ENCODE measurements around the gene BCAT1. TPM values are rescaled to one million over a fixed set of nuclear protein-coding genes. Genes with fewer than 3 reads are reported as not detected.
"Not testable (repeated sequence)": the region's sequence is repeated elsewhere in the genome, so short reads cannot be mapped to it uniquely, and the experiment has no call there.

BCAT1 gene
- total RNA-seq, 2 experiments from 2014 or later, result 27.9 to 40.0 TPM

DNA sequence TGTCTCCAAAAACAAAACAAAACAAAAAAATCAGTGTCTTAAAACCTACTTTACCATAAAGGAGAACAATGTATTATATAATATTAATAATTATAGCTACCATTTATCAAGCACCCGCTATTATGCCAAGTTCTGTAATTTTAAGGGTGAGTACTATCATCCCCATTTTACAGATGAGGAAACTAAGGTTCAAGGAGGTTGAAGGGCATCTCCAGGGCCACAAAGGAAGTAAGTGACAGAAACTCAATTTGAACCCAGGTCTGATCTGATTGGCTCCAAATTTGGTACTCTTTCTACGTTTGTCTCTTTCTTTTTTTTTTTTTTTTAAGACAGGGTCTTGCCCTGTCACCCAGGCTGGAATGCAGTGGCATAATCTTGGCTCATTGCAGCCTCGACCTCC, 115.4 kb downstream of the BCAT1 start:
- Mint-ChIP-seq H3K36me3 (ENCODE audit: low read depth) (no peaks in the 10 kb centered on the region), H3K4me3 (no peak overlapping the region), H3K27me3 (peaks cover 4% of the 10 kb centered on the region), H3K27ac (no peak overlapping the region), H3K9me3 (ENCODE audit: low read depth) (no peaks in the 10 kb centered on the region), H3K4me1 (peaks cover 24% of the 10 kb centered on the region)
- DNase-seq (no peak), ATAC-seq (no peak)
- ChIA-PET POLR2A (no interaction called here), CTCF (no interaction called here)
- intact Hi-C loops (cut with DNase I, micrococcal nuclease), result loop anchor here in 1 of 2 experiments (10.0 kb wide), 1 partner anchor 1979 kb away; no protein-coding TSS in a partner anchor

DNA sequence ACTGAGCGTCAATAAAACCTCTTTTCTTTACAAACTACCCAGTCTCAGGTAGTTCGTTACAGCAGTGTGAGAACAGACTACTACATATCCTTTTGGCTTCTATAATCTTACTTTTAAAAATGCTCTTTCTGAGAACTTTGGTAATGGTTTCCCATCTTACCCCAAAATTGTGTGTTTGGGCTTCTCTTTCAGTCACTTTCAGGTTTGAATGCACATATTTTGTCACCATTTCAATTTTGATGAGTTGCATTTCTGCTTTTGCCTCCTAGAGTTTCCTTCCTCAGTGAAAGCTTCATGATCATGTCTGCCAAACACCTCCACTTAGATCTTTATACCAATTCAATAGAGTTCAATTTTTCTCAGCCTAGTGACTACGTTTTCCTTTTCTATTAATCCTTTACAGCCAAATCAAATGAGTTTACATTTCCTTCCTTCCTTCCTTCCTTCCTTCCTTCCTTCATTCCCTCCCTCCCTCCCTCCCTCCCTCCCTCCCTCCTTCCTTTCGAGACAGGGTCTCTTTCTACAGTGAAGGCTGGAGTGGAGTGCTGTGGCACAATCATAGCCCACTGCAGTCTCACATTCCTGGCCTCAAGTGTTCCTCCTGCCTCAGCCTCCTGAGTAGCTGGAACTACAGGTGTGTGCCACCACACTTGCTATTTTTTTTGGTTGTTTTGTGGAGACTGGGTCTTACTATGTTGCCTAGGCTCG, 124.9 kb downstream of the BCAT1 start:
- H3K27ac Mint-ChIP-seq, result peak overlapping the region; percentile 79
- H3K27me3 Mint-ChIP-seq, result no peaks in the 10 kb centered on the region
- no peak for ATAC-seq
- intact Hi-C loops (cut with DNase I, micrococcal nuclease), result loop anchor here in 1 of 2 experiments (2.0 kb wide), 1 partner anchor 223 kb away; no protein-coding TSS in a partner anchor
- no peak for DNase-seq
- no peak overlapping the region for H3K4me3 Mint-ChIP-seq
- H3K36me3 Mint-ChIP-seq (ENCODE audit: low read depth), result peaks cover 14% of the 10 kb centered on the region
- CTCF ChIA-PET, result no interaction called here
- peaks cover 2% of the 10 kb centered on the region for H3K9me3 Mint-ChIP-seq (ENCODE audit: low read depth)
- POLR2A ChIA-PET, result no interaction called here
- H3K4me1 Mint-ChIP-seq, result peaks cover 32% of the 10 kb centered on the region

DNA sequence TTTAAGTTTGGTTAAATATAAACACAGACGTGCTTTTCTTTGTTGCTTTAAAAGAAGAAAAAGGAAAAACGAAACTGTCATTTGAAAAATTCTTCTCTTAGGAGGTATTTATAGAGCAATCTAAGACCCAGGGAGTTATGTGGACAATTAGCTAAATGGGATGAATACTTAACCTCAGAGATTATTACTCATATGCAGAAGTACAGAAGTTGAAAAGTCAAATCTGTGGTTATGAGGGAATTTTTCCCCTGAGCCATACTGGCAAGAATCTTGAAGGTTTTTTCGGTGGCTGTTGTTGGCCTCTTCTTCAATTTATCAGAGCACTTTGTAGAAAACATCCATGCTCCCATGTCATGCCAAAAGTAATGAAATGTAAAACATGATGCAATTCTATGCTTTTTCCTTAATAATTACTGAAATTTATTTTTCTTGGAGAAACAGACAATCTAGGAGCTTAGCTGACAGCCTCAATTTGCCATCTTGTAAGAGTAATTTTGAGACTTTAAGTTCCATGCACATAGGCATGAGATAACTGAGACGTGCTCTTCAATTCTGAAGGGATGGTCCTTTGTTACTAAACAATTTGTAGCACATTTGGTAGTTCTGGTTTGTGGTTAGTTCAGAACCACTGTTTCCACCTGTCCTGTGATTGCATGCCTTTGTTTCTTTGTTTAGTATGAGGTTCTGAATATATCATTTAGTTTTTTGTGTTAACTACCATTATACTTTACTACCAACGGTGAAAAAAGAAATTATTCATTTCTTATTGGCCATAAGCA, 126.6 kb downstream of the BCAT1 start:
- peaks cover 32% of the 10 kb centered on the region for H3K4me1 Mint-ChIP-seq
- H3K4me3 Mint-ChIP-seq, result peak overlapping the region; percentile 17
- peak overlapping the region; percentile 75 for H3K27ac Mint-ChIP-seq
- peaks cover 11% of the 10 kb centered on the region for H3K36me3 Mint-ChIP-seq (ENCODE audit: low read depth)
- CTCF ChIA-PET, result interaction anchor here (0.9 to 1.0 kb wide), 2 partner anchors 13 to 15 kb away, joined by 3 read pairs; no protein-coding TSS in a partner anchor
- peaks cover 2% of the 10 kb centered on the region for H3K9me3 Mint-ChIP-seq (ENCODE audit: low read depth)
- DNase-seq, result no peak
- POLR2A ChIA-PET, result interaction anchor here (0.6 to 0.7 kb wide), 2 partner anchors 57 to 67 kb away, joined by 3 read pairs; no protein-coding TSS in a partner anchor
- peak; percentile 64 for ATAC-seq
- intact Hi-C loops (cut with DNase I, micrococcal nuclease), result loop anchor here (1.0 to 2.0 kb wide), 2 partner anchors 17 to 222 kb away; no protein-coding TSS in a partner anchor
- H3K27me3 Mint-ChIP-seq, result no peaks in the 10 kb centered on the region

DNA sequence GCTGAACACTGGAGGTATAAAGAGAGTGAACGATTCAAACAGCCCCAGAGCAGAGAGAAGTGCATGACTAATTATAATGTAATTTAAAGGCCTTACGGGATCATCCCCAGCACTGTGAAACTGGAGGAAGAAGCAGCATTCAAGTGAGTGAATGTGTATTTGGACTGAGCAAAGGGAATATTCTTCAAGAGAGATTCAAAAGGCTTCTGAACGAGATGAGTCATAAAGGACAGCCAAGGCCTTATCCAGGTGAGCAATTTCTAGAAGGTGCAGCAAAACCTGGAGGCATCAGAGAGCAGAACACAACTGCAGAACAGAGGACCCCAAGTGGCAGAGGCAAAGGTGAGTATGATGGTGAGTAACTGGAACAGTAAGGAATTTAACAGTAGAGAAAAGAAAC, 127.2 kb downstream of the BCAT1 start:
- Mint-ChIP-seq H3K27me3 (no peaks in the 10 kb centered on the region), H3K9me3 (ENCODE audit: low read depth) (peaks cover 2% of the 10 kb centered on the region), H3K4me3 (peak overlapping the region; percentile 17), H3K36me3 (ENCODE audit: low read depth) (peaks cover 11% of the 10 kb centered on the region), H3K4me1 (peaks cover 32% of the 10 kb centered on the region), H3K27ac (peak overlapping the region; percentile 75)
- CTCF ChIA-PET, result interaction anchor here (0.9 to 1.0 kb wide), 2 partner anchors 13 to 16 kb away, joined by 3 read pairs; no protein-coding TSS in a partner anchor
- POLR2A ChIA-PET, result interaction anchor here (0.6 to 0.7 kb wide), 2 partner anchors 57 to 230 kb away, joined by 3 read pairs; no protein-coding TSS in a partner anchor
- DNase-seq (peak; percentile 32), ATAC-seq (peak; percentile 78)
- intact Hi-C loops (cut with DNase I, micrococcal nuclease), result loop anchor here (1.0 to 2.0 kb wide), 2 partner anchors 18 to 221 kb away; no protein-coding TSS in a partner anchor

DNA sequence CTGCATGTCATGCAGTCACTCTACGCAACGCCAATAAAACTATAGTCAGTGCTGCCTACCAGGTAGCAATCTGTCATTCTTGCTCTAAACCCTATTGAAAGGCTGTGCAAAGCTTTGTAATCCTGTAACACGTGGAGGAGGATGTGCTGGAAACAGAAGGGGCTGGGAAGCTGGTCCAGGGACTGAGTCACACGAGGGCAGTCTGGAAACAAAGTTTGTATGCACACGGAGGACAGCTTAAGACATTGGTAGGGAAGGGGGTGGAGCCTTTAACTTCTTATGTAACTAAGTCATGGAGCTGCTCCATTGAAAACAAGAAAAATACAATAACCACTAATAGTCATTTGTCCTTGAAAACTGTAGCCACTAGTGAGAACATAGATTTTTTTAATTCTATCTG, 128.0 kb downstream of the BCAT1 start:
- peaks cover 2% of the 10 kb centered on the region for H3K9me3 Mint-ChIP-seq (ENCODE audit: low read depth)
- POLR2A ChIA-PET, result no interaction called here
- no peak overlapping the region for H3K27ac Mint-ChIP-seq
- no peaks in the 10 kb centered on the region for H3K27me3 Mint-ChIP-seq
- DNase-seq (no peak), ATAC-seq (no peak)
- H3K4me3 Mint-ChIP-seq, result no peak overlapping the region
- intact Hi-C loops (cut with DNase I, micrococcal nuclease), result no loop called here
- CTCF ChIA-PET, result interaction anchor here (0.7 to 0.9 kb wide), 2 partner anchors 9 to 28 kb away, joined by 4 read pairs; no protein-coding TSS in a partner anchor
- H3K36me3 Mint-ChIP-seq (ENCODE audit: low read depth), result peaks cover 11% of the 10 kb centered on the region
- H3K4me1 Mint-ChIP-seq, result peaks cover 32% of the 10 kb centered on the region

DNA sequence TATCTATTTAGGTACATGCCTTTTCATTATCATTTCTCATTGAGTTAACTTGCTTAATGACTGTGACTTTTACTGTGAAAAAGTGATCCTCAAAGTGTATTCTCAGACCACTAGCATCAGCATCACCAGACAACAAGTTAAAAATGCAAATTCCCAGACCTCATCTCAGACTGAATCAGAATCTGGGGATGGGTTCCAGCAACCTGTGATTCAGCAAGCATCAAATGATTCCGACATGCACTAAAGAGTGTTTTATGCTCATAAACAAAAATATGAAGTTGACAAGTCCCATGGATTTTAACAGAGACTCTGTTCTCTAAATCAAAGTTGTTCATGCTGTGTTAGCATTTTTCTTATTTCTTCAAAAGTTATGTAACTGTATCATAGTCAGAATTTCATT, 130.6 kb downstream of the BCAT1 start:
- intact Hi-C loops (cut with DNase I, micrococcal nuclease), result no loop called here
- Mint-ChIP-seq H3K4me3 (no peak overlapping the region), H3K36me3 (ENCODE audit: low read depth) (peaks cover 3% of the 10 kb centered on the region), H3K9me3 (ENCODE audit: low read depth) (no peaks in the 10 kb centered on the region), H3K27ac (no peak overlapping the region), H3K4me1 (peaks cover 49% of the 10 kb centered on the region), H3K27me3 (no peaks in the 10 kb centered on the region)
- DNase-seq, result no peak
- ATAC-seq, result no peak
- ChIA-PET POLR2A (no interaction called here), CTCF (interaction anchor here (0.6 to 0.7 kb wide), 3 partner anchors 17 to 213 kb away, joined by 3 read pairs; no protein-coding TSS in a partner anchor)

DNA sequence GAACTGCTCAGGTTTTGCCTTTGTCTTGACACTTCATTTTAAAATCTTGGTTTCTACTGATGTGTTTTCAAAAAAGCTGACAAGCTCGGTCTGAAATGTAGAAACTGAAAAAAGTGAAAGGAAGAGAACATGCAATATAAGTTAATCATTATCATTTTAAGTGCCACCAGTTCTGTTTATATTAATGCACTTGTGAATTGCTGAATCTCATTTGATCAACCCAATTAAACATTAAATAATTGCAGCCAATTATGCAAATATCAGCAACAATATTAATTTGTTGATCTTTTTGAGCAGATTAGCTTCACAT, 133.8 kb downstream of the BCAT1 start:
- Mint-ChIP-seq H3K4me3 (peak overlapping the region; percentile 62), H3K27me3 (peaks cover 1% of the 10 kb centered on the region), H3K4me1 (peaks cover 24% of the 10 kb centered on the region), H3K9me3 (ENCODE audit: low read depth) (no peaks in the 10 kb centered on the region), H3K27ac (peak overlapping the region; percentile 35), H3K36me3 (ENCODE audit: low read depth) (no peaks in the 10 kb centered on the region)
- intact Hi-C loops (cut with DNase I, micrococcal nuclease), result no loop called here
- ChIA-PET CTCF (interaction anchor here (0.8 kb wide), 1 partner anchor 135 kb away, joined by 3 read pairs; no protein-coding TSS in a partner anchor), POLR2A (no interaction called here)
- ATAC-seq, result no peak
- DNase-seq, result no peak

DNA sequence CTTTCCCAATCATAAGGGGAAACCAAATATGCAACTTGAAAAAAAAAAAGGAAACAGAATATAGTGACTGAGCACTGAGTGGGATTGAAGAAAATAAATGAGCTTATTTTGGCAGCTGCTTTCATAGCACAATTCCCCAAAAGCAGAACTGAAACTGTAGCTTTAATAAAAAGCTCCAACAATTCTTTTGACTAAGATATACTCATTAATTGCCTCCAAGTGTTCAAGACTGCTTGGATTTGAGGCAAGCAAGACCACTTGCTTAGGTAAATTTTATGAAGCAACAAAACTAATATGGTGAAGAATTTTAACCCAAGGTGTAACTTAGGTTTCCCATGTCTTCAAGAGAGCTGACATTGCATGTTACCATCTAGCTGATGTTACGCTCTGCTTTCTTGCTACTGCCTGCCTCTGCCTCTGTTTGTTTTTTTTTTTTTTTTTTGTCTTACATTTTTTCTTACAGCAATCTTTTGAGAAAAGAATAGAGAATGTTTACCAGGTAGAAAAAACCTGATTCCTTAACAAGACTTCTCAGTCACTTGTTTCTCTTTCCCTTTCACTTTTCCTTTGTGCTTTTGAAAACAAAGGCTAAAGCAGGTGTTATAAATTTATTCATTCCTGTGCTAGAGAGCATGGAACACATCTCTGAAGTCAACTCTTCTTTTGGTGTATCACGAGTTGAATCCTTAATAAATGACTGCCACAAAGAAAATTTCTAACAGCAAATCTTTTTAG, 134.4 kb downstream of the BCAT1 start:
- Mint-ChIP-seq H3K4me3 (peak overlapping the region; percentile 62), H3K4me1 (peaks cover 24% of the 10 kb centered on the region), H3K9me3 (ENCODE audit: low read depth) (no peaks in the 10 kb centered on the region), H3K27ac (peak overlapping the region; percentile 61), H3K36me3 (ENCODE audit: low read depth) (no peaks in the 10 kb centered on the region), H3K27me3 (peaks cover 1% of the 10 kb centered on the region)
- POLR2A ChIA-PET, result interaction anchor here (0.6 to 0.7 kb wide), 3 partner anchors 13 to 131 kb away, joined by 5 to 8 read pairs (median 5); no protein-coding TSS in a partner anchor
- CTCF ChIA-PET, result interaction anchor here (0.8 to 2.4 kb wide), 4 partner anchors 11 to 136 kb away, joined by 3 to 8 read pairs (median 4); no protein-coding TSS in a partner anchor
- intact Hi-C loops (cut with DNase I, micrococcal nuclease), result no loop called here
- ATAC-seq (peak; percentile 76), DNase-seq (no peak)

DNA sequence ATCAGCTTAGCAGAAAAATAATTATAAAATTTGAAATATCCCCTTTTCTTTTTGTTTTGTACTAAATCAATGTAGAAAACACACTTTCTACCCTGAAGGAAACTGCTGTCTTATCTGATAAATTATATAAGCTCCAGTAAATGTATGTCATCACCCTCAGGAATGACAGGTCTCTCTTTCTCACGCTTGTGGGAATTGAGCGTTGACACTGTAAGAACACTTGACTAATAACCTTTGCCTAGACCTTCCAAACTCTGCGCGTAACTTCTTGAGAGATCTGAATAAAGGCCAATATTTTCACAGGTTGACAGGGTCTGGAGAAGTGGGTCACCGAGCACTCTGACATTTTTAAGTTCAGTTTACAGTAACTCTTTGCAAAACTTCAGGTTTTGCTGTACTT, 138.5 kb downstream of the BCAT1 start:
- Mint-ChIP-seq H3K36me3 (ENCODE audit: low read depth) (no peaks in the 10 kb centered on the region), H3K9me3 (ENCODE audit: low read depth) (no peaks in the 10 kb centered on the region), H3K27ac (no peak overlapping the region), H3K27me3 (peaks cover 1% of the 10 kb centered on the region), H3K4me1 (peaks cover 19% of the 10 kb centered on the region), H3K4me3 (no peak overlapping the region)
- no peak for DNase-seq
- POLR2A ChIA-PET, result no interaction called here
- intact Hi-C loops (cut with DNase I, micrococcal nuclease), result no loop called here
- CTCF ChIA-PET, result no interaction called here
- ATAC-seq, result no peak

DNA sequence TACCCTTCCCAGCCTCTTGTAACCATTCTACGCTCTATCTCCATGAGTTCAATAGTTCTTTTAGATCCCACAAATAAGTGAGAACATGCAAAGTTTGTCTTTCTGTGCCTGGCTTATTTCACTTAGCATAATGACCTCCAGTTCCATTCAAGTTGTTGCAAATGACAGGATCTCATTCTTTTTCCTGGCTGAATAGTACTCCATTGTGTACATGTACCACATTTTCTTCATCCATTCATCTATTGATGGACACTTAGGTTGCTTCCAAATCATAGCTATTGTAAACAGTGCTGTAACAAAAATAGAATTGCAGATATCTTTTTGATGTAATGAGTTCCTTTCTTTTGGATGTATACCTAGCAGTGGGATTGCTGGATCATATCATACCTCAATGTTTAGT, 139.6 kb downstream of the BCAT1 start:
- H3K27ac Mint-ChIP-seq; H3K4me3 Mint-ChIP-seq; POLR2A ChIA-PET; H3K27me3 Mint-ChIP-seq; H3K4me1 Mint-ChIP-seq; ATAC-seq; DNase-seq; H3K36me3 Mint-ChIP-seq (ENCODE audit: low read depth); H3K9me3 Mint-ChIP-seq (ENCODE audit: low read depth); CTCF ChIA-PET; intact Hi-C loops (cut with DNase I, micrococcal nuclease): not testable (repeated sequence)

DNA sequence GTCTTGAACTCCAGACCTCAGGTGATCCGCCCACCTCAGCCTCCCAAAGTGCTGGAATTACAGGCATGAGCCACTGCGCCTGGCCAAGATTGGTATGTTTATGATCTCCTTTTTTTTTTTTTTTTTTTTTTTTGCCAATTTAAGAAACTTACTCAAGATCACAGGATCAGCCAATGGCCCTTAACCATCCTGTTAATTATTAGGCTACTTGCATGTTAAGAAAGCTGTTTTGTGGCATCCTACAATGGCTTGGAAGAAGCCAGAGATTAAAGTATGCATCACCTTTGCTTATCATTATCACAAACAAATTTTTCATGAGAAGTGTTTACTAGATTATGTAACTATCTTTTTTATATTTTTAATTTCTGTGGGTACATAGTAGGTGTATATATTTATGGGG, 140.2 kb downstream of the BCAT1 start:
- H3K9me3 Mint-ChIP-seq (ENCODE audit: low read depth), result no peaks in the 10 kb centered on the region
- CTCF ChIA-PET, result no interaction called here
- intact Hi-C loops (cut with DNase I, micrococcal nuclease), result no loop called here
- no peak for ATAC-seq
- H3K36me3 Mint-ChIP-seq (ENCODE audit: low read depth), result no peaks in the 10 kb centered on the region
- no peak overlapping the region for H3K4me3 Mint-ChIP-seq
- DNase-seq, result no peak
- H3K27ac Mint-ChIP-seq, result no peak overlapping the region
- POLR2A ChIA-PET, result no interaction called here
- H3K27me3 Mint-ChIP-seq, result peaks cover 1% of the 10 kb centered on the region
- peaks cover 4% of the 10 kb centered on the region for H3K4me1 Mint-ChIP-seq
